NCI-H774 (cell line): Measurements from ENCODE around the gene PSMG1.
A peak's percentile ranks its signal among the peaks of the same experiment; 100 is the strongest.
"Not testable (repeated sequence)": the region's sequence is repeated elsewhere in the genome, so short reads cannot be mapped to it uniquely, and the experiment has no call there.

Experiments
- DNase-seq: peaks from one replicate; lab custom pipeline; 2025; lab: John Stamatoyannopoulos, UW

Gene PSMG1, protein sequence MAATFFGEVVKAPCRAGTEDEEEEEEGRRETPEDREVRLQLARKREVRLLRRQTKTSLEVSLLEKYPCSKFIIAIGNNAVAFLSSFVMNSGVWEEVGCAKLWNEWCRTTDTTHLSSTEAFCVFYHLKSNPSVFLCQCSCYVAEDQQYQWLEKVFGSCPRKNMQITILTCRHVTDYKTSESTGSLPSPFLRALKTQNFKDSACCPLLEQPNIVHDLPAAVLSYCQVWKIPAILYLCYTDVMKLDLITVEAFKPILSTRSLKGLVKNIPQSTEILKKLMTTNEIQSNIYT

DNA sequence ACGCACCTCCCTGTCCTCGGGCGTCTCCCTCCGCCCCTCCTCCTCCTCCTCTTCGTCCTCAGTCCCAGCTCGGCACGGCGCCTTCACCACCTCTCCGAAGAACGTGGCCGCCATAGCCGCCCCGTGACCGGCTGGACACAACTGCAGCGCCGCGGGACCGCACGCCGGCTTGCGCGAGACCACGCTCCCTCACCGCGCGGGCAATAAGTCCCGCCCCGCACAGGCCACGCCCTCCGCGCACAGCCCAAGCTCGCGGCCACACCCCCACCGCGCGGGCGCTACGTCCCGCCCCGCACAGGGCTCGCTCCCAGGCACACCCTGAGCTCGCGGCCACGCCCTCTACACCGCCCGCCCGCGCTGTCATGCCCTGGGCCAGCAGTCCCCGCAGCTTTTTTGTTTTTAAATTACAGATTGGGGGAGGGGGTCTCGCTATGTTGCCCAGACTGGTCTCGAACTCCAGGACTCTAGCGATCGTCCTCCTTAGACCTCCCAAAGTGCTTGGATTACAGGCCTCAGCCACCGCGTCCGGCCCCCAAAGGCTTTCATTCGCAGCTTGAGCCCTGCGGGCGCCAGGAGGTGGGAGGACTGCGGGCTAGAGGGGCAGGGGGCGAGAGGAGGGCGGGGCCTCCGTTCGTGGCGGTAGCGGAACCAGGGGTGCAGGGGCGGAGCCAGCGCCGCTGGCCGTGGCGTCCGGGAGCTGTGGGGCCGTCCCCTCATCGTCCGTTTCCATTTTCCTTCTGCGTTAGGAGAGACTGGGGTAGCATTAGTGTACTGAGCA lies at the start of gene PSMG1:
TSS of gene PSMG1 (minus strand) at position 180 of the 778 bp plus-strand sequence. CDS start at position 114, 66 bp downstream.
- DNase-seq: peak; percentile 93

DNA sequence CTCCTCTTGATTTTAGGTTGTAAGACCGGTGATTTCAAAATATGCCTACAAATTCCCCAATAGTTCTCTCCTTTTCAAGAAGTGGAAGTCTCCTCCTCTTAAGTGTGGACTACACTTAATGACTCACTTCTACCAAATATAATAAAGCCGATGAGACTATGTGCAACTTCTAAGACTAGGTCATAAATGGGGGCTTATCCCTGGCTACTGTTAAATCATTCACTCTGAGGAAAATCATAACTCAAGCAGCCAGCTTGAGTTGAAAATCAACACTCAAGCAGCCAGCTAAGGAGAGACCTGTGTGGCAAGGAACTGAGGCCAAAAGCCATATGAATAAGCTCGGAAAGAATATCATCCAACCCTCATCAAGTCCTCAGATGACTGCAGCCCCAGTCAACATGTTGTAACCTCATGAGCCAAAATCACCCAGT lies 49.6 kb upstream of the PSMG1 start:
- DNase-seq: no peak

DNA sequence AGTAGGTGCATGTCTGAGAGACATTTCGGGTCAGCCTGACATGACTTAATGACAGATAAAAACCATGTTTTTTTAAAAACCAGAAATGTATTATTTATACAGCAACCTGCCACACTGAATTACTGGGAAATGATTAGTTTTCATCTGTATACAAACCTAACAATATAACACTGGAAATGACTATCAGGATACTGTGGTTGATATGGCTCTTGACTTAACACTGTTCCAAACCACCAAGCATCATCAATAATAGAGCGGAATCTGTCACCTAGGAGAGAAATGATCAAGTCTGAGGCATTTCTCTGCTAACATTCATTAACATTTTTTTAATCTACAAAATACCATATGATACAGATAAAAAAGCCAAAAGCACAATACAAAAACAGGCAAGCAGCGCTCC lies 41.7 kb upstream of the PSMG1 start:
- DNase-seq: no peak

DNA sequence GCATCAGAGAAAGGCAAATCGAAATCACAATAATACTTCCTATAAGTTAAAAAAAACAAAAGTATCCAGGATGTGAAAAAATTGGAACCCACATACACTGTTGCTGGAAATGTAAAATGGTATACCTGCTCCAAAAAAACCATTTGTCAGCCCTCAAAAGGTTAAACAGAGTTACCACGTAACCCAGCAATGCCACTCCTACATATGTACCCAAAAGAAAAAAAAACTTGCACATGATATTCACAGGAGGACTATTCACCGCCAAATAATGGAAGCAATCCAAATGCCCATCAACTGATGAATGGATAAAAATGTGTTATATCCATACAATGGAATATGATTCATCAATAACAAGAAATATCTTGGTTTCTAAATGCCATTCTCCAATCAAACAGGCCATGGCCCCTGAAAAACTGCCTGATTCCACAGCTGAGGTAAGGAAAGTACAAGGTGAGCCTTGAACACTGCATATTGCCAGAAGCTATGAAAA lies 38.8 kb upstream of the PSMG1 start:
- DNase-seq: no peak

DNA sequence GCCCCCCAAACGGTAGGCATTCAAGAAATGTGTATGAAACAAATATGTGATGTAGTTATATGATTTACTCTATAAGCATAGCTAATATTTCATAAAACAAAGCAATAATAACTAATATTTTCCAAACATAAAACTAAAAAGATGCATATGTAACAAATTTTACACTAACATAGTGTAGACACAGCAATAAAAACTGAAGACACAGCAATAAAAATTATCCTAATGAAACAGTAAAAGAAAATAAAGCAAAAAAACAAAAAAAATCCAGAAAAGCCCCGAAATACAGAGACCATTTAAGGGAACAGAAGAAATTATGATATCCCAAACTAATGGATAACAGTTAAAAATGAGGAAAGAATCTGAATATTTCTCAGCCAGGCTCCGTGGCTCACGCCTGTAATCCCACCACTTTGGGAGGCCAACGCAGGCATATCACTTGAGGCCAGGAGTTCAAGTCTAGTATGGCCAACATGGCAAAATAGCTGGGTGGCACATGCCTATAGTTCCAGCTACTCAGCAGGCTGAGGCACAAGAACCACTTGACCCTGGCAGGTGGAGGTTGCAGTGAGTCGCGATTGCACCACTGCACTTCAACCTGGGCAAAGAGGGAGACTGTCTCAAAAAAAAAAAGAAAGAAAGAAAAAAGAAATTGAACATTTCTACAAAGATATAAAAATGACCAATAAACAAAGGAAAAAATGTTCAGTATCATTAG lies 38.2 kb upstream of the PSMG1 start:
- DNase-seq: no peak

DNA sequence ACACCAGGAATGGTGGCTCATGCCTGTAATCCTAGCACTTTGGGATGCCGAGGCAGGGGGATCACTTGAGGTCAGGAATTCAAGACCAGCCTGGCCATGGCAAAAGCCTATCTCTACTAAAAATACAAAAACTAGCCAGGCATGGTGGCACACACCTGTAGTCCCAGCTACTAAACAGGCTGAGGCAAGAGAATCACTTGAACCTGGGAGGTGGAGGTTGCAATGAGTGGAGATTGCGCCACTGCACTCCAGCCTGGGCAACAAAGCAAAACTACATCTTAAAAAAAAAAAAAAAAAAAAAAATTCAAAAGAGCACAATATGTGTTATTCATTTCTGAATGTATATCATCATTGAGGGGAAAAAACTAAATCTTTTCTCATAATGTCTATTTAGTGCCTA lies 37.6 kb upstream of the PSMG1 start:
- not testable (repeated sequence) for DNase-seq

DNA sequence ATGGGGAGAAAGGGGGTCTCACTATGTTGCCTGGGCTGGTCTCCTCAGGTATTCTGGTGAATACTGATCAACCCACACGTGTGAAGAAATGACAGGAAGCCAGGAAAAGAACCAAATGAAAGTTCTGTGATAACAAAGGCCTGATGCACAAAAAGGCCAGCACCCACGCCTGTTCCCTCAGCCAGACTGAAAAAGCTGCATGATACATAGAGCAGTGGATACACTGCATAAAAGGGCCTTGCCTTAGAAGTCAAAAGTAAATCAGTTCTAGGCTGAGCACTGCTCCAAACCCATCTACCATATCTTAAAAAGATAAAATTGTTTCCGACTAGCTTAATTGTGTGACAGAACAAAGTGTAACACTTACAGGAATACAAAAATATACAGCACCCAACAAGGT lies 36.9 kb upstream of the PSMG1 start:
- DNase-seq: no peak

DNA sequence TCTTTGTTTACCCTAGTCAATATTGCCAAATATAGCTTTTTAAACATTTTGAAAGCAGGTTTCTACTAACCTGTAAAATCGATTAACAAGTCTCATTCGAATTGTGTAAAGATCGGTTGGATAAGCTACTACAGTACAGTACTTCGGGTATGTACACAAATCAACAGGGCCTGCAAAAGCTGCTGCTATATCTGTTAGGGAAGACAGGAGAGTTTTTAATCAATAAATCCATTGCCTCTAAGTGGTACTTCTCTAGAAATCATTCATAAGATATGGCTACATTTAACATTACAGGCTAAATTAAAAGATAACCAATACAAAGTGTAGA lies 34.8 kb upstream of the PSMG1 start:
- DNase-seq: no peak

DNA sequence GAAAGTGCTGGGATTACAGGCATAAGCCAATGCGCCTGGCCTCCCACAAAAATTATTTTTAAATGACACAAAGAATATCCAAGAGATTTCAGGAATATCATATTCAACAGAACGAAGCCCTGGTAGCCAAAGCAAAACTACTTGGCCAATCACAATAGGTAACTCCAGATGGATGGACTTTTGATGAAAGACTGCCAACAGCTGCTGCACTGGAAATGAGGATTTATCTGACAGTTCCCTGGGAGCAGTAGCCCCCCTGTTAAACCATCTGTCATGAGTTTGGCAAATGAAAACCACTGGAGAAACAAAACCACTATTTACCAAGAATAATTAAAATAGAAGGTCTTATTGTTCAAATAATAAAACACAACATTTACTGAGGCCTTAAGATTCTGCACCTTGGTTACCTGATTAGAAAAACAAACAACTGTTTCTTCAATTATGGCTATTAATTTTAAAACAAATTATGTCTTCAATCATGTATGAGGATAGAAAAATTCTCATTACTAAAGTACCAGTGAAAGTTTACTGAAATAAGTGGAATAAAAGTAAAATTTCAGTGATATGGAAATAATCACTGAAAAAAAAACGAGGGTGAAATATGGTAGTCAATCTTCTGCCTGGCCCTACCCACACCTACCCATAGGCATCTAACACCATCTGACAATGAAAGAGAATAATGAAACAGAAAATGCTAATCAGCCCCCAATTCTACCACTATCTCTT lies 34.3 kb upstream of the PSMG1 start:
- DNase-seq: peak; percentile 51

DNA sequence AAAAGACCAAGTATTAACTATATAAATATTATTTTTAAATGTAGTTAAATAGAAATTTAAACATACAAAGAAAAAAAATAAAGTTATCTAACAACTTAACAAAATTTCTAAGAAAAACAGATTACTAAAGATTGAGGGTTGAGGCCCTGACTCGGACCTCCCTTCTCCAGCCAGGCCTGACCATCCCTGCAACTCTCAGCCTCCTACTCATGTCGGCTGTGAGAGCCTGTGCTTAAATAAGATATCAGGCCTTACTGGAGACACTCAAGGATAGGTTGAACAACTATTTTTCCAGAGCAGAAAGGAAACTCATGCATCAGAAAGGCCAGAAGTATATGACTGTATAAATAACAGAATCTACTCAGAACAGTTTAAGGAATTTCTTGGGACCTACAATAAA lies 33.0 kb upstream of the PSMG1 start:
- no peak for DNase-seq

DNA sequence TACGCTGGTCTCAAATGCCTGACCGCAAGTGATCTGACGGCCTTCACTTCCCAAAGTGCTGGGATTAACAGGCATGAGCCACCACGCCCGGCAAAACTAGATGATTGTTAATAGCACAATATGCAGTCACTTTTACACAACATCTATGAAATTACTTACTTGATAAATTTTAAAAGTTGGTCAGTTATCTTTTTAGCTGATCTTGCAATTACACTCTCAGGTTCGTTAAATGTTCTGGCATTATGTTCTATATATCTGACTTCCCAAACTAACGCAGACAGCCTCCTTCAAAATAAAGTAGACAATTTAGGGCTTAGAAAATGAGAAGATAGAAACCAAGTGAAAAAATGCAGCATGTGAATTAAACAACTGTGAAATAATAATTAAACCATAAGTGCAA lies 31.8 kb upstream of the PSMG1 start:
- DNase-seq: no peak

DNA sequence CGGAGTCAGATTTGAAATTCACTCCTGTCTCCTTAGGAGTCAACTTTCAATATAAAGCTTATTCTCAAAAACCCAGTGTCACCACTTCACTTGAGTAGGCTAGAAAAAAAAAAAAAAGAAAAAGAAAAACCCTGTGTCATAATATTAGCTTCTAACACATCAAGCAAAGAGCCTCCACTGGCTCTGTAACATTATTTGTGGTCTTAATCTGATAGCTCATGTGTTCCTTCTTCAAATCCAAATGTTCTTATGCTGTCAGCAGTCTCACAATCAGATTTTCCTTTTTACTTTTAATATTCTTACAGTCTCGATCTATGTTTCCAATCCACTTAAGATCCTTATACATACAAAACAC lies 26.1 kb upstream of the PSMG1 start:
- no peak for DNase-seq

DNA sequence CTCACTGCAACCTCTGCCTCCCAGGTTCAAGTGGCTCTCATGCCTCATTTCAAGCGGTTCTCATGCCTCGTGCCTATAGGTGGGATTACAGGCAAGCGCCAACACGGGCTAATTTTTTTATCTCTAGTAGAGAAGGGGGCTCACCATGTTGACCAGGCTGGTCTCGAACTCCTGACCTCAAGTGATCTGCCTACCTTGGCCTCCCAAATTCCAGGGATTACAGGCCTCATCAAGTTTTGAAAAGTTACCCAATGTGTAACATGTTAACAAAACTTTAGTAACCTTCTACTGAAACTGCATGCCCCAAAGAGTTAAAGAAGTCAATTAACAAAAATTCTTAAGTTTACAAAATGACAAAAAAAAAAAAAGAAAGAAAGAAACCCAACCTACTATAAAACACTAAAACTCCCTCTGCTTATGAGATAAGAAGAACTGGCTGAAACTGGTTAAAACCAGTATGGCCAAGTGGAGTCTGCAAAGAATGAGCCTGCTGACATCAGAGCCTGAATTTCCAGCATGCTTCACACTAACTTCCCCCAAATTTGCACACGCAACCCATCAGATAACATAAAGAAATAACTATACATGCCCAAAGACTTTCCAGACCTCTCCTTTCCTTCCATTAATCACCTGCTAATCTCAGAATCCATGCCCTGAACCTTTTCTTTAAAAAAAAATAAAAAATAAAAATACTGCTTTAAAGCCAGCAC lies 25.5 kb upstream of the PSMG1 start:
- no peak for DNase-seq

DNA sequence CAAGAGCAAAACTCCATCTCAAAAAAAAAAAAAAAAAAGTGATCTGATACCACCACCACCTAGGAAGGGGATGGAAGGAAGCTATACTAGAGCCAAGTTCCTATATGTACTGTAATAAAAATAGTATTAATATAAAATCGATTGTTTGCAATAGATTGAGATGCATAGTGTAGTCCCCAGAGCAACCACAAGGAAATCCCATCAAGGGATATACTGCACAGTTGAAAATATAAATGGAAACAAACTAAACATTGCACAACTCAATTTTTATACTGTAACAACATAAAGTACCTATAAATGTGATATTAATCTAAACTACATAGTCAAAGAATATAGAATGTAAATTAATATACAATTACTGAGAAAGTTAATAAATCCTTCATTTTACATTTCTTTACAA lies 20.9 kb upstream of the PSMG1 start:
- no peak for DNase-seq

DNA sequence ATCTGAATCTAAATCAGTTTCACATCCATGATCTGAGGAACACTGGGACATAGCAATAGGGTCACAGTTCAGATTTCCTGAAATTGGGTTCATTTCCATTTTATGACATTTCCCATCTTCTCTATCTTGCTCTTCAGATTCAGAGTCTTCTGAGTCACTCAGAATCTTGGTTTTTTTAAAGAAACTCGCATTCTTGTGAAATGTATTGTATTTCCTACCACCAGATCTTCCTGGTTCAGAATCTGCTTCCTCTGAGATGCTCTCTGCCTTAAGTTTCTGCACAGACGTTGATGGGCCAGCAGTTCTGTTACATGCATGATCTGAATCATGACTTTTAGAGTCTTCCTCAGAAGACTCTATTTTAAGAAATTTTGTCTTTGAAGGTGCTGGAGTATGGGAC lies 15.5 kb upstream of the PSMG1 start:
- DNase-seq: no peak

DNA sequence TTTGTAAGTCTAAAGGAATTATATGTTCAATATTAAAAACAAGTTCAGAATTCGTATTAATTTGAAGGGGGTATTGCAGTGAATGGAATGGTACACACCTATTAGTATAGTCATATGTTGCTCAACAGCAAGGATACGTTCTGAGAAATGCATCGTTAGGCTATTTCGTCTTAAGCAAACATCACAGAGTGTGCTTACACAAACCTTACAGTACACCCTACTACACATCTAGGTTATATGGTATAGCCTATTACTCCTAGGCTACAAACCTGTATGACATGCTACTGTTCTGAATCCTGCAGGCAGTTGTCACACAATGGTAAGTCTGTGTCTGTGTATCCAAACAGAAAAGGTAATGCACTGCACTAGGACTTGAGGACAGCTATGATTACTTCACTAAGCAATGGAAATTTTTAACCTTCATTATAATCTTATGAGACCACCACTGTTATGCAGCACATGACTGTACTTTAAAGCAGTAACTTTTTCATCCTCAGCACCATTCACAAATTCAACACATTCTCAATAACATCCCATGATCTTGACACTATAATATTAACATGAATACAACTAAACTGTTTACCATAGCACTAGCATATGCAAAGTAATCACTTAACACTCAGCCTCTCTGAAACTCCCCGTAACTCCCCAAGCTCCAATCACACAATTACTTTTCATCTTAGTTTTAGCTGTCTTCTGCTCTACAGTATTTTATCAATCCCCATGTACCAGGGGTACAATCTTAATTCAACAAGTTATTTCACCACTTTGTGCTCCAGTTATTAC lies 14.4 kb upstream of the PSMG1 start:
- DNase-seq: no peak

DNA sequence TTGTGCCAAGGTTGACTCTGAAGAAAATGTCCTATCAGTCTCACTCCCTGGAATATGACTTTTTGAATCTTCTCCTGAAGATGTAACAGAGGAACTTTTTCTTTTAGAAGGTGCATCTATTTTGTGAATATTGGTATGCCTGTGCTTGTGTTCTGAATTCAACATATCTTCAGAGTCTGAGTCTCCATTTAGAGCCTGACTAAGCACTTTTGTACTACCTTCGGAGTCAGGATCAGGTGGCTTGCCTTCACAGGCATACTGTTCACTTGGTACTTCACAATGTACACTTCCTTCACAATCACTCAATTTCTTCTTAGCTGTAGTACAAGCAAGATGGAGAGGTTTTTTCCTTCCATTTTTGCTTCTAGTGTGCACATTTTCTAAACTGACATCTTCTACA lies 13.6 kb upstream of the PSMG1 start:
- DNase-seq: no peak

DNA sequence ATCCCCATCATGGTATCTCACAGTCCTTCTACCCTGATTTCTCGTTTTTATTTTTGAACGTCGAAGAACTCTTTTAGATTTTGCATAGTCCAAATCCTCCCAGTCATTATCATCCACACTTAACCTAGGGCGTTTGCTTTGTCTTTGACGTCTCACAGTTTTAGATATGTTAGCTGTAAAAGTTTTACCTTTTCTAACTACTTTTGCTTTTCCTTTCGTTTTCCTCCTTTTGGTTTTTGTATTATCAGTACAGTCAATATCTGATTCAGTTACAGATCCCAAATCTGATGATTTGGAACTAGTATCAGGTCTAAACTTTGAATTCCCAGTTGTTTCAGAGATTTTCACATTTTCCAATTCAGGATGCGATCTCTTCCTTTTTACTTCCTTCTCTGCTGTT lies 13.1 kb upstream of the PSMG1 start:
- no peak for DNase-seq

DNA sequence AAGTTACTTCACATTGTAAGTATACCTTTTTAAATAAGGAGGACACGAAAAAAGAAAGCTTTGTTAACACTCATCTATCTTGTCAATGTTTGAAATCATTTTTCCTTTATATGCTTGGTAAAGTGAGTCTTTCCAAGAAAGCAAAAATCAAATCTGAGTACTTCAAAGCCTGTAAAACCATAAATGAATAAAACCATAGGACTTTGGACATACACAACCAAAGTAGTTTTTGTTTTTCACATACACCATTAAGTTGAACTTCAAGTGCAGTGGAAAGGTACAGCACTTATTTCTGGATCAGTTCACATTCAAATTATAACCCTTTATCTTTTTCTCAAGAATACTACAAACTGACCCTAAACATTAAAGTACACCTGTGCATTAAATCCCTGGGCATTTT lies 10.1 kb upstream of the PSMG1 start:
- DNase-seq: no peak

DNA sequence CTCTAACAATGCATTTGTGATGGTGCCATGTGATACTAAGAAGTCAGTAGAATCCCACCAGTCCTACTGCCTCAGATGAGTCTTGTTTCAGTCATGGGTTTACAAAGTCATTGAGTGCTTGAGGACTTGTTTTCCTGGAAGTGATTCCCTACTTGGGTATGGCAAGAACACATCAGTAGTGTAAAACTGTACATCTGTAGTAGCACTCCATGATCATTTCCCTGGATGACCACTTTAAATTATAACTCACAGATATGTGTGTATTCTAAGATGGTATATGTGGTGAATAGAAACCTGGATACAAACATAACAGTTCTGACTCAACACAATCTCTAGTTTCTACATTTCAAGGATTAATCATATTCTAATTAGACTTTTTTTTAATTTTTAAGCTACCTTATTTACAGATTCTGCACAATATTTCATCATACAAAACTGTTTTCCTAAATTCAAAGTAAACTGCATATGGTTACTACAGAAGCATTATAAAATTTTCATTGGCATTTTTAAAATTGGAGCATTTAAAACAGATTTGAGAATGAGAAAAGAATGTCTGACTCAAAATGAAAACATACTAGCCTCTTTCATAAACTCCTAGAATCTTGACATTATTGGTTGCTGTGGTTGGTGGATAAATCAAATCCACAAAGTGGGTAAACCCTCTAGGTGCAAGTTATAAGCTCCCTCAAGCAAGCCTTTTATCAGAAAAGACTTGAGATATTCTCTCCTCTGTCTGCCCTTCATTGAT lies 6.8 kb upstream of the PSMG1 start:
- DNase-seq: no peak
